Endothelial cell of umbilical vein (primary cell): ENCODE data around the gene MUTYH. TPM values are rescaled to one million over a fixed set of nuclear protein-coding genes. Genes with fewer than 3 reads are reported as not detected.

Source experiments
- BruUV-seq: library from RNA; stranded (reverse); fragments of 400-500 nt; replicated peaks from 2 replicates; lab custom pipeline; 2021; lab: Mats Ljungman, UMichigan
- CTCF ChIA-PET: fragments of 300-600, 350-600 bp; sonication (Branson Sonifier 250); formaldehyde crosslinking; loops from one replicate; lab custom pipeline; 2021; ENCODE audit warnings: antibody characterized with exemption, inconsistent platforms; lab: Charles Lee
- POLR2A ChIA-PET: fragments of 300-600, 350-600 bp; sonication (Branson Sonifier 250); formaldehyde crosslinking; loops from one replicate; lab custom pipeline; 2021; ENCODE audit warnings: antibody characterized with exemption, inconsistent platforms; lab: Charles Lee
- DNase-seq: peaks from one replicate; pipeline ENCODE4 v3.0.0-alpha.2; 2011; ENCODE audit warnings: low read depth, low spot score
- FAIRE-seq: peaks from 2 replicates; lab custom pipeline; 2011; peaks lifted over from hg19 to GRCh38; lab: Jason Lieb, UNC
- H2AFZ ChIP-seq: 2 replicates; pipeline ENCODE4 v1.6.0; 2012; ENCODE audit warnings: low read depth, low read length, control low read depth, inconsistent platforms
- H3K27ac ChIP-seq: 2 replicates; pipeline ENCODE4 v1.5.1; 2011; ENCODE audit warnings: low read depth, mild to moderate bottlenecking, control low read depth, low read length, moderate library complexity; ENCODE audit not compliant: insufficient read depth
- H3K27me3 ChIP-seq, 2 experiments: 2 replicates each; pipeline versions ENCODE4 v1.6.0 to v1.6.1; 2011; ENCODE audit warnings: low read length in 2 of 2, mixed read lengths in 1 of 2; ENCODE audit not compliant: control insufficient read depth in 2 of 2, insufficient read depth in 2 of 2
- H3K36me3 ChIP-seq, 2 experiments: 2 replicates in 1 of 2; 3 replicates in 1 of 2; pipeline ENCODE4 v1.5.1; 2011; ENCODE audit warnings: low read length in 2 of 2, mild to moderate bottlenecking in 1 of 2, moderate library complexity in 1 of 2; ENCODE audit not compliant: control insufficient read depth in 2 of 2, insufficient read depth in 2 of 2; ENCODE audit errors: extremely low read depth in 1 of 2
- H3K4me1 ChIP-seq: 3 replicates; pipeline ENCODE4 v1.5.1; 2011; ENCODE audit warnings: mild to moderate bottlenecking, low read length; ENCODE audit not compliant: control insufficient read depth, insufficient read depth; ENCODE audit errors: extremely low read depth
- H3K4me2 ChIP-seq: 2 replicates; pipeline ENCODE4 v1.6.1; 2011; ENCODE audit warnings: low read length, control low read depth, mixed read lengths; ENCODE audit not compliant: insufficient read depth
- H3K4me3 ChIP-seq, 3 experiments: fragments of 200-600 bp in 1 of 3; sonication (generic), shearing (Covaris generic) in 1 of 3; replicated peaks in 1 of 3; 2 replicates each; pipeline ENCODE4 v1.5.1; 2011 to 2016; ENCODE audit warnings: control low read depth in 3 of 3, low read length in 3 of 3, mild to moderate bottlenecking in 2 of 3, inconsistent platforms in 1 of 3, low read depth in 1 of 3, moderate library complexity in 1 of 3; ENCODE audit not compliant: insufficient read depth in 1 of 3
- H3K79me2 ChIP-seq: 2 replicates; pipeline ENCODE4 v1.6.0; 2012; ENCODE audit warnings: low read length, inconsistent platforms; ENCODE audit not compliant: control insufficient read depth, insufficient read depth
- H3K9ac ChIP-seq: replicated peaks from 2 replicates; pipeline ENCODE3; 2011; ENCODE audit warnings: low read length, control low read depth; ENCODE audit not compliant: insufficient read depth; ENCODE audit errors: extremely low read depth
- H3K9me1 ChIP-seq: replicated peaks from 3 replicates; pipeline ENCODE4 v1.6.0; 2011; ENCODE audit warnings: mild to moderate bottlenecking, low read length; ENCODE audit not compliant: control insufficient read depth, insufficient read depth; ENCODE audit errors: extremely low read depth
- H3K9me3 ChIP-seq: replicated peaks from 2 replicates; pipeline ENCODE4 v1.5.1; 2012; ENCODE audit warnings: low read length, inconsistent platforms; ENCODE audit not compliant: control insufficient read depth, insufficient read depth
- H4K20me1 ChIP-seq: replicated peaks from 2 replicates; pipeline ENCODE3; 2011; ENCODE audit warnings: mild to moderate bottlenecking, low read length; ENCODE audit not compliant: control insufficient read depth, insufficient read depth; ENCODE audit errors: extremely low read depth
- CTCF ChIP-seq, 2 donors: IDR thresholded peaks; 1 replicate in 1 of 2; 2 replicates in 1 of 2; pipeline ENCODE4 v1.5.1; 2011; ENCODE audit warnings: low read length in 2 of 2, mild to moderate bottlenecking in 2 of 2, moderate library complexity in 2 of 2, control low read depth in 1 of 2, inconsistent platforms in 1 of 2, low read depth in 1 of 2; ENCODE audit not compliant: insufficient read depth in 1 of 2; ENCODE audit errors: extremely low read depth in 1 of 2
- EZH2 ChIP-seq: IDR thresholded peaks from 2 replicates; pipeline ENCODE4 v1.6.1; 2012; ENCODE audit warnings: borderline replicate concordance, low read depth, mild to moderate bottlenecking, moderate library complexity, low read length, inconsistent platforms; ENCODE audit not compliant: severe bottlenecking
- FOS ChIP-seq: IDR thresholded peaks from 2 replicates; pipeline ENCODE4 v1.6.1; 2011; ENCODE audit warnings: mild to moderate bottlenecking, low read length, moderate library complexity, borderline replicate concordance; ENCODE audit not compliant: insufficient read depth
- GATA2 ChIP-seq: IDR thresholded peaks from 2 replicates; pipeline ENCODE4 v1.7.0; 2011; ENCODE audit warnings: low read depth, mild to moderate bottlenecking, moderate library complexity, mixed read lengths, low read length; ENCODE audit not compliant: insufficient read length, insufficient read depth
- JUN ChIP-seq: IDR thresholded peaks from 2 replicates; pipeline ENCODE4 v1.6.1; 2011; ENCODE audit warnings: borderline replicate concordance, low read depth; ENCODE audit not compliant: insufficient read length, insufficient read depth
- MAX ChIP-seq: IDR thresholded peaks from 2 replicates; pipeline ENCODE4 v1.6.1; 2011; ENCODE audit not compliant: insufficient read depth, insufficient read length
- MYC ChIP-seq: IDR thresholded peaks from one replicate; pipeline ENCODE4 v1.6.1; 2011; ENCODE audit warnings: mild to moderate bottlenecking, low read depth, low read length
- POLR2A ChIP-seq: IDR thresholded peaks from 2 replicates; pipeline ENCODE4 v1.6.1; 2012; ENCODE audit warnings: low read depth, mild to moderate bottlenecking, control low read depth, low read length
- POLR2AphosphoS5 ChIP-seq: IDR thresholded peaks from 2 replicates; pipeline ENCODE4 v1.6.1; 2012; ENCODE audit warnings: low read depth, mild to moderate bottlenecking, control low read depth, low read length, moderate library complexity; ENCODE audit not compliant: insufficient read depth
- dilution Hi-C: fragments of 300-500 bp; cut with MboI; formaldehyde crosslinking; loops from one replicate; pipeline ENCODE4 v1.15.0; 2019; ENCODE audit warnings: low sequenced_read_pairs; ENCODE audit not compliant: extremely low pct_ligation_motif_present
- intact Hi-C: fragments of 100-400 bp; cut with micrococcal nuclease; formaldehyde crosslinking; loops from one replicate; pipeline ENCODE4 v1.10.0; 2022
- polyA plus RNA-seq, 4 experiments: library from polyadenylated mRNA; depleted of rRNA in 3 of 4; stranded (reverse) in 3 of 4; unstranded in 1 of 4; fragments of >200 nt; gene quantifications; 2 replicates each; pipeline versions ENCODE4 v1.2.1 to v1.2.3, GENCODE V29; 2011 to 2012; ENCODE audit warnings: missing spikeins in 1 of 4
- total RNA-seq: library from RNA; stranded (reverse); gene quantifications from 2 replicates; pipeline ENCODE4 v1.2.3, GENCODE V29; 2021

The MUTYH gene
- total and polyA plus RNA-seq, 2 donors (not counting 3 experiments of a cell fraction or from before 2014, with no cell fraction given): 12.3 to 16.6 TPM

GRCh38 chr1:45325851-45326506 is 14.3 kb downstream of the MUTYH start:
- Histone ChIP-seq H3K27me3 (no peaks in the 10 kb centered on the region), H3K36me3 (no peaks in the 10 kb centered on the region), H3K9me3 (no peaks in the 10 kb centered on the region), H3K79me2 (peaks cover 7% of the 10 kb centered on the region), H3K27ac (no peak overlapping the region), H3K4me1 (peaks cover 18% of the 10 kb centered on the region), H3K9me1 (no peaks in the 10 kb centered on the region), H3K9ac (peak overlapping the region; percentile 53), H2AFZ (peak overlapping the region; percentile 95), H4K20me1 (no peaks in the 10 kb centered on the region), H3K4me3 (no peak overlapping the region), H3K4me2 (peak overlapping the region; percentile 72)
- ChIA-PET POLR2A (interaction anchor here (2.3 to 3.5 kb wide), 2 partner anchors 14 to 314 kb away, joined by 6 to 18 read pairs; partner anchors contain the start of genes MUTYH, TOE1 and UROD), CTCF (interaction anchor here (0.9 to 3.7 kb wide), 5 partner anchors 14 to 308 kb away, joined by 3 to 14 read pairs (median 3); partner anchors contain the start of genes MUTYH and TOE1)
- intact Hi-C loops (loop anchor here (1.0 kb wide), 1 partner anchor 23 kb away; no protein-coding TSS in a partner anchor), dilution Hi-C loops (no loop called here)
- no peak for TF ChIP-seq JUN
- TF ChIP-seq POLR2A: no peak
- TF ChIP-seq POLR2AphosphoS5: no peak
- TF ChIP-seq CTCF (IDR thresholded peaks at IDR 0.05; ENCODE audit: extremely low read depth in 1 of 2, insufficient read depth in 1 of 2, low read depth in 1 of 2, low read length in 2 of 2): no peak
- TF ChIP-seq GATA2: no peak
- no peak for TF ChIP-seq MAX
- no peak for TF ChIP-seq FOS
- TF ChIP-seq EZH2: no peak
- TF ChIP-seq MYC: no peak
- peak; percentile 24 for FAIRE-seq
- DNase-seq: no peak
- BruUV-seq: no TSS peak
